Naive B cell (primary cell): Measurements from ENCODE around the gene NTSR1. TPM values are rescaled to one million over a fixed set of nuclear protein-coding genes. Genes with fewer than 3 reads are reported as not detected.

Experiments
- ATAC-seq, 2 donors: fragments of 150-1000 bp; cut with Tn5 transposase; 2 replicates each; pipeline ENCODE4 v1.10.0; 2021; ENCODE audit warnings: low read depth in 2 of 2, mild to moderate bottlenecking in 2 of 2, moderate library complexity in 2 of 2
- DNase-seq: peaks from one replicate; pipeline ENCODE4 v3.0.0; 2022
- H3K27ac Mint-ChIP-seq, 6 donors: one replicate each; pipeline ENCODE4 v1.8.0; 2020 to 2022; ENCODE audit warnings: mild to moderate bottlenecking in 6 of 6, mixed read lengths in 6 of 6, moderate library complexity in 5 of 6, inconsistent platforms in 2 of 6
- H3K27me3 Mint-ChIP-seq, 3 donors: one replicate each; pipeline ENCODE4 v1.8.0; 2021 to 2022; ENCODE audit warnings: mixed read lengths in 3 of 3, mild to moderate bottlenecking in 1 of 3
- H3K36me3 Mint-ChIP-seq, 2 donors: one replicate each; pipeline ENCODE4 v1.8.0; 2020 to 2022; ENCODE audit warnings: mixed read lengths in 2 of 2, inconsistent platforms in 1 of 2, mild to moderate bottlenecking in 1 of 2
- H3K4me1 Mint-ChIP-seq, 3 donors: one replicate each; pipeline ENCODE4 v1.8.0; 2020 to 2022; ENCODE audit warnings: mixed read lengths in 3 of 3, inconsistent platforms in 1 of 3, mild to moderate bottlenecking in 1 of 3, moderate library complexity in 1 of 3
- H3K4me3 Mint-ChIP-seq, 8 donors: one replicate each; pipeline ENCODE4 v1.8.0; 2020 to 2022; ENCODE audit warnings: mild to moderate bottlenecking in 8 of 8, mixed read lengths in 8 of 8, moderate library complexity in 8 of 8, inconsistent platforms in 2 of 8
- H3K9me3 Mint-ChIP-seq, 7 donors: one replicate each; pipeline ENCODE4 v1.8.0; 2020 to 2022; ENCODE audit warnings: mixed read lengths in 7 of 7, mild to moderate bottlenecking in 5 of 7, inconsistent platforms in 2 of 7, moderate library complexity in 1 of 7
- polyA plus RNA-seq, 6 donors: library from polyadenylated mRNA; unstranded; fragments of 300-500 nt; fragmentation: Illumina TruSeq; gene quantifications; one replicate each; pipeline ENCODE4 v1.2.3, GENCODE V29; 2021; ENCODE audit warnings: low read depth in 6 of 6

Gene NTSR1
- polyA plus RNA-seq, 6 donors from 2014 or later = not detected

DNA sequence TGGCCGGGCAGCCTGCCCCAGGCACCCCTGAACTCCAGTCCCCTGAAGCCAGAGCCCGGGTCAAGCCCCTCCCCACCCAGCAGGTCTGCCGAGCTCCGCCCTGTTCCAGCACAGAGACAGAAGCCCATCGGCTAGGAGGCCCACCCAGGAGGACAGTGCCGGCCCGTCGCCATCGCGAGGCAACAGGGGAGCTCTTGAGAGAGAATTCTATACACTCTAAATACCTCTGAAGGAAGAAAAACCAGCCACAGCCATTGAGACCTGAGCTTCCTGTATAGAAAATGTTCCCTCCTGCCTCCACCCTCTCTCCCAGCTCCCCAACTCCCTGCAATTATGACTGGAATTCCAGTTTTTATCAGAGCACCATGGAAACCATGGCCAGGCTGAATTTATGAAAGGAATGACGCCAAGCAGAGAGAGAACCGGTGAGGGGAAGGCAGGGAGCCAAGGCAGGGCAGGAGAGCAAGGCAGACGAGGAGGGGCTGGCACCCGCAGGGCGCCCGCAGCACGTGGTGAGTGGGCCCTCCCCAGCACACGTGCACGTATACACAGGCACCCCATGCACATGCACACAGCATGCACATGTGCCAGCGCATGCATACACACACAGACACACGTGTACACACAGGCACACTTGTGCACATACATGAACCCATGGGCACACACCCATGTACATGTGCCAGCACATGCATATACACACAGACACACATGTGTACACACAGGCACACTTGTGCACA, 60.1 kb downstream of the NTSR1 start:
- ATAC-seq (no peak), DNase-seq (no peak)
- Mint-ChIP-seq H3K27me3 (peaks cover 6 to 18% (median 9%) of the 10 kb centered on the region in 3 donors), H3K4me1 (peaks cover 0 to 11% (median 8%) of the 10 kb centered on the region in 3 donors), H3K4me3 (no peak overlapping the region), H3K9me3 (no peaks in the 10 kb centered on the region), H3K27ac (peak overlapping the region in 1 of 6 donors; percentile 41), H3K36me3 (no peaks in the 10 kb centered on the region)

DNA sequence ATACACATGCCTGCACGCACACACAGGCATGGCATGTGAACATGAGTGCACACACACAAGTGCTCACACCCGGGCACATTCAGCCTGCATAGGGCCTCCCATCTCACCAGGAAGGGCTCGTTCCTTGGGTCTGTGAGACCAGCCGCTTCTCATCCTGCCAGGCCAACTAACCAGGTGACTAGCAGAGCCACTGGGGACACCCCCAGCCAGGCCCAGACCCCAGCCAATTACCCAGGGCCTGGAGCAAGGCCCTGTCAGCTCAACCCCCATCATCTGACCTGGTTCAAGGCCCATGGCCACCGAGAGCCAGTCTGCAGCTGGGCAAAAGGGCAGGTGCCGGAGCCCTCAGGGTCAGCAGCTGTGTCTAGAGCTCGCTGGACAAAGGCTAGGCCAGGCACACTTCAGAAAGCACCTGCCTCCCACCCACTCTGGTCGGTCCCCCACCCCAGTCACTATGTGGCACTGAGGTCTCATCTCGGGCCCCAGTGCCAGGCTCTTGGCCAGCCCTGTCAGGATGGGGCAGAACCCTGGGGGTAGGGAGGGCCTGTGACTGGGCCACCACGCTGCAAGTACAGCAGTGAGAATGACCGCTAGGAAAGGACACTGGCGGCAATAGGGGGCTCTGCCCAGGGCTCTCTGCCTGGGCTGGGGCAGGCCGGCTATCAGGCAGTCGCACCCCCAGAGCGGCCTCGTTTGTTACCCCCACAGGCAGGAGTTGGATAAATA, 60.9 kb downstream of the NTSR1 start:
- Mint-ChIP-seq H3K4me3 (no peak overlapping the region), H3K4me1 (peaks cover 3 to 12% (median 8%) of the 10 kb centered on the region in 3 donors), H3K27me3 (peaks cover 6 to 18% (median 9%) of the 10 kb centered on the region in 3 donors), H3K27ac (no peak overlapping the region), H3K9me3 (no peaks in the 10 kb centered on the region), H3K36me3 (no peaks in the 10 kb centered on the region)
- DNase-seq (no peak), ATAC-seq (no peak)

DNA sequence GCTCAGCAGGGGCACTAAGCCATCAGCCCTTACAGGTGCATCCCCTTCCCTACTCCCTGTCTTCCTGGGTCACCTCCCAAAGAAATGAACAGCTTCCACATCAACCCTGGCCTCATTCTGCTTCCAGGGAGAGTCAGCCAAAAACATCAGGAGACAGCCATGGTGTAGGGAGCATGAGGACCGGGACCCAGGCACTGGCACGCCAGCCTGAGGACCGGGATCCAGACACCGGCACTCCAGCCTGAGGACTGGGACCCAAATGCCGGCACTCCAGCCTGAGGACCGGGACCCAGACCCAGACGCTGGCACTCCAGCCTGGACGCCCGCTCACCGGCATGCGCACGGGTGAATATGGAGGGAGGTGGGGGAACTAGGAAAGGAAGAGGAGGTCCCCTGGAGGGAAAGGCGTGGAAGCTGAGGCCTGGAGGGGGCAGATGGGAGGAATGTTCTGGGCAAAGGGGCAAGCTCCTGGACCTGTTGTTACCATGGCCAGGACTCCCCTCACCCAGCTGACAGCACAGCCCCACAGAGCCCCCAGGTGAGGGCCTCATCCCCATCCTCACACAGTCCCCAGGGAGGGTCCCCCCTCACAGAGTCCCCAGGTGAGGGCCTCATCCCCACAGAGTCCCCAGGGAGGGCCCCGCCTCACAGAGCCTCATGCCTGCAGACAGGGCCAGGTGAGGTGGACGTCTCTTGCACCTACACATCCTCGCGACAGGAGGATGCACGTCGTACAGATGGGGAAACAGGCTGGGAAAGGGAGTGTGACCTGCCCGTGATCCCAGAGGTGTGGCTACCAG, 61.7 kb downstream of the NTSR1 start:
- H3K27ac Mint-ChIP-seq = no peak overlapping the region
- peaks cover 3 to 20% (median 8%) of the 10 kb centered on the region in 3 donors for H3K4me1 Mint-ChIP-seq
- DNase-seq (no peak), ATAC-seq (no peak)
- peaks cover 2 to 12% (median 6%) of the 10 kb centered on the region in 3 donors for H3K27me3 Mint-ChIP-seq
- no peaks in the 10 kb centered on the region for H3K9me3 Mint-ChIP-seq
- no peaks in the 10 kb centered on the region for H3K36me3 Mint-ChIP-seq
- H3K4me3 Mint-ChIP-seq = no peak overlapping the region

DNA sequence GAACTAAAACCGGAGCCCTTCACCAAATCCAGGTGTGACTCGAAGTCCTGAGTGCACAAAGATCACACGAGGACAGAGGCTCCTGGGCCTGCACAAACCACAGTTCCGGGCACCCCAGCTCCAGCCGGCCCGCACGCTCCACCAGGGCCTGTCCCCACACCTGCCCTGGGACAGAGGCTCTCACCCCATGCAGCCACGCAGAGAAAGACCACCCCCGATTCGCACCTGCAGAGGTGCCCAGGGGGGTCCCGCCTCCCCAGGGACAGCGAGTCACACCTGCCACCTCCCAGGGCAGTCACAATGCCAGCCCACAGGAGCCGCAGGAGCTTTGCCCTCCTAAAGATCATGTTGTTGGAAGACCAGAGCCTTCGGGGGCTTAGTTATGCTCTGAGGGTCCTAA, 62.3 kb downstream of the NTSR1 start:
- Mint-ChIP-seq H3K27ac (no peak overlapping the region), H3K4me1 (peaks cover 7 to 26% (median 12%) of the 10 kb centered on the region in 3 donors), H3K36me3 (no peaks in the 10 kb centered on the region), H3K4me3 (no peak overlapping the region), H3K27me3 (peaks cover 0 to 11% (median 6%) of the 10 kb centered on the region in 3 donors), H3K9me3 (no peaks in the 10 kb centered on the region)
- DNase-seq (no peak), ATAC-seq (no peak)

DNA sequence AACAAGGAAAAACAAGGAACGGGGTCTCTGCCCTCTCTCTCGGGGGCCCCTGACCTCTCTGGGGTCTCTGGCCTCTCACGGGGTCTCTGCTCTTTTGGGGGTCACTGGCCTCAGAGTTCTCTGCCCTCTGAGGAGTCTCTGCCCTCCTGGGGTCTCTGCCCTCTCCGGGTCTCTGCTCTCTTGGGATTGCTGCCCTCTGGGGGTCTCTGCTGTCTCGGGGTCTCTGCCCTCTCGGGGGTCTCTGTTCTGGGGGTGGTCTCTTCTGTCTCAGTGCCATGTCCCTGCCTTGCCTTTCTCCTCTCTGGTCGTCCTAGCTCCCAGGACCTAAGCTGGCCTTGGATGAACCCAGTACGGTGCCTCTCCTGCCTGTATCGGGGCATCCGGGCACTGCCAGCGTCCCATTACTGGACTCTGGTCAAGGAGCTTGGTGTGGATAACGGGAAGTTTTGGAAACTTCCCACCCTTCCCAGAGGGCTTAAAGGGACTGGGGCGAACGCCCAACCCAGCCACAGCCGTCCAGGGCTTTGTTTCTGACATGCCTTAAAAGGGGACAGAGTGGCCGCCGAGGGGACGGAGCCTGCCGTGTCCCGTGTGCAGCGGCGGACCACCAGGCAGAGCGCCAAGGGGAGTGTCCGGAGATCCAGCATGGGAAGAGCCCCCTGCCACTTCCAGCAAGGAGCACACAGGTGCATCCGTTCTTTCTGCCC, 62.9 kb downstream of the NTSR1 start:
- H3K27ac Mint-ChIP-seq = no peak overlapping the region
- no peaks in the 10 kb centered on the region for H3K9me3 Mint-ChIP-seq
- no peaks in the 10 kb centered on the region for H3K36me3 Mint-ChIP-seq
- H3K4me1 Mint-ChIP-seq = peaks cover 13 to 32% (median 16%) of the 10 kb centered on the region in 3 donors
- no peak for ATAC-seq
- no peak for DNase-seq
- H3K4me3 Mint-ChIP-seq = no peak overlapping the region
- peaks cover 0 to 11% (median 6%) of the 10 kb centered on the region in 3 donors for H3K27me3 Mint-ChIP-seq

DNA sequence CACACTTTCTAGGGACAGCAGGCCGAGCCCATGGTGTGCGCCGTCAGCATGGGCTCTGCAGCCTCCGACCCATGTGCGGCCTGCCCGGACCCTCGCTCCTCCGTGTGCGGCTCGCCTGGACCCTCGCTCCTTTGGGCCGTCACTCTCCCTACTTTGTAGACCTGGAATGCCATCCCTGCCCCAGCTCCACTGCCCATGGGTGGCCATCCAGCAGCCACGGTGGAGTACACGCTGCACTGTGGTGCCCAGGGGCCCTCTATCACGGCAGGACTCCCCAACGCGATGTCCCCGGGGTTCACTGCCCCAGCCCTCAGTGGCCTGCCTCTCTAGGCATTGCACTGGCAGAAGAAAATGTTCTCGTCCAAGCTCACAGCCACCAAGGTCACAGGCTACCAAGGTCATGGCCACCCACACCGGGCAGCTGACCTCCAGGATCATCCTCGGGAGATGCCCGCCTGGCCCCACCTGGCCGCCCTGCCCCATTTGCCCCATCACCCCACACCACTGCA, 63.5 kb downstream of the NTSR1 start:
- ATAC-seq (no peak), DNase-seq (no peak)
- H3K27ac Mint-ChIP-seq = no peak overlapping the region
- no peak overlapping the region for H3K4me3 Mint-ChIP-seq
- peaks cover 0 to 11% (median 6%) of the 10 kb centered on the region in 3 donors for H3K27me3 Mint-ChIP-seq
- H3K4me1 Mint-ChIP-seq = peaks cover 19 to 36% (median 20%) of the 10 kb centered on the region in 3 donors
- H3K36me3 Mint-ChIP-seq = no peaks in the 10 kb centered on the region
- H3K9me3 Mint-ChIP-seq = peaks cover 0 to 3% (median 3%) of the 10 kb centered on the region in 7 donors

DNA sequence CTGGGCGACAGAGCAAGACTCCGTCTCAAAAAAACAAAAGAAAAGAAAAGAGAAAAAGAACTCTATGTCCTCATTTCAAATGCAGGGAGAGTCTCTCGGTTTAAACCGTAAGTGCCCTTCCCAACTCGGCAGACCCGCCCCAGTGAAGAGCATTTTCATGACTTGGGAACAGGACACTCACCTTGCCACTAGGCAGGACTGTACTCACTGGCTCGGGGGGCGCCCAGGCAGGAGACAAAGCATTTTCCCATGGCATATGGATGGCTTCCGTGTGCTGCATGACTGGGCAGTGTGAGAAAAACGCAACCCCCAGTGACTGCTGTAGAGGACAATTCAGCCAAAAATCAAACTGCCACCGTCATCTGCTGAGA, 64.0 kb downstream of the NTSR1 start:
- ATAC-seq (no peak), DNase-seq (no peak)
- H3K4me3 Mint-ChIP-seq = no peak overlapping the region
- H3K27me3 Mint-ChIP-seq = peaks cover 0 to 11% (median 6%) of the 10 kb centered on the region in 3 donors
- no peaks in the 10 kb centered on the region for H3K36me3 Mint-ChIP-seq
- H3K9me3 Mint-ChIP-seq = peaks cover 0 to 4% (median 3%) of the 10 kb centered on the region in 7 donors
- no peak overlapping the region for H3K27ac Mint-ChIP-seq
- H3K4me1 Mint-ChIP-seq = peaks cover 18 to 36% (median 21%) of the 10 kb centered on the region in 3 donors

DNA sequence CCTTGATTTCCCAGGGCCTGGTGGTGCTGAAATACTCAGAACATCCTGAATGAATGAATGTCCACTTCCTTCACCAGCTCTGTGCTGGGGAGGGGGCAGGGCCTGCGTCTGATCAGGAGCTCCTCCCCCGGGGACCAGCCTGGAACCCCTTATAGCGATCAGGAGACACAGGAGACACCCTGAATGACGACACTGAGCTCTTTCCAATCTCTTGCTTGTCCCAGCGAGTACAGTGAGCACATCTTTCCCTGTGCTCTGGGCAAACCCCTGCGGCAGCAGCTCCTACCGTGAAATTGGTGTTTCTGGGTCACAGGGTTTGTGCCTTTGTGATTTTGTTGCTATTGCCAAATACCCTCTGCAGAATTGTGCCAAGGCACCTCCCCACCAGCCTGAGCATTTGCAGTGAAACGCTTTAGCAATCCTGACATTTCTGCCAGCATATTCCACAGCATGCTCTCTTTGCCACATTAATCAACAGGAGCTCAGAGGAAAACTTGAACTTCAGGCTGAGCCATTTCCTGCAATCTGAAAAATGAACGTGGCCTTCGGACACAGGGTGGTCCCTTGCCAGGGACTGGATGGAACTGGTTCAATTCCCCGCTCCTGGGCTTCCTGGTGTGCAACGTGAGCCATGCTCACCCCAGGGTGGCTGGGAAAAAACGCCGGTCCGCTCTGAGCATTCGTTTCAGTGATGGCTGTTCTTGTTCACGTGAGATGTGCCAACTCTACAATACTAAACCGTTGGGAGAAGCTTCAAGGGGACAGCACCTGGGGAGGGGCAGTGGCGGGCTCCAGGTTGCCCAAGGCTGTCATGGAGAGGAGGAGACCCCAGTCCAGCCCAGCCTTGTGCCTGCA, 64.6 kb downstream of the NTSR1 start:
- Mint-ChIP-seq H3K4me1 (peaks cover 16 to 33% (median 22%) of the 10 kb centered on the region in 3 donors), H3K27me3 (peaks cover 0 to 8% (median 6%) of the 10 kb centered on the region in 3 donors), H3K27ac (no peak overlapping the region), H3K9me3 (peaks cover 0 to 4% (median 3%) of the 10 kb centered on the region in 7 donors), H3K4me3 (no peak overlapping the region), H3K36me3 (no peaks in the 10 kb centered on the region)
- DNase-seq = no peak
- no peak for ATAC-seq

DNA sequence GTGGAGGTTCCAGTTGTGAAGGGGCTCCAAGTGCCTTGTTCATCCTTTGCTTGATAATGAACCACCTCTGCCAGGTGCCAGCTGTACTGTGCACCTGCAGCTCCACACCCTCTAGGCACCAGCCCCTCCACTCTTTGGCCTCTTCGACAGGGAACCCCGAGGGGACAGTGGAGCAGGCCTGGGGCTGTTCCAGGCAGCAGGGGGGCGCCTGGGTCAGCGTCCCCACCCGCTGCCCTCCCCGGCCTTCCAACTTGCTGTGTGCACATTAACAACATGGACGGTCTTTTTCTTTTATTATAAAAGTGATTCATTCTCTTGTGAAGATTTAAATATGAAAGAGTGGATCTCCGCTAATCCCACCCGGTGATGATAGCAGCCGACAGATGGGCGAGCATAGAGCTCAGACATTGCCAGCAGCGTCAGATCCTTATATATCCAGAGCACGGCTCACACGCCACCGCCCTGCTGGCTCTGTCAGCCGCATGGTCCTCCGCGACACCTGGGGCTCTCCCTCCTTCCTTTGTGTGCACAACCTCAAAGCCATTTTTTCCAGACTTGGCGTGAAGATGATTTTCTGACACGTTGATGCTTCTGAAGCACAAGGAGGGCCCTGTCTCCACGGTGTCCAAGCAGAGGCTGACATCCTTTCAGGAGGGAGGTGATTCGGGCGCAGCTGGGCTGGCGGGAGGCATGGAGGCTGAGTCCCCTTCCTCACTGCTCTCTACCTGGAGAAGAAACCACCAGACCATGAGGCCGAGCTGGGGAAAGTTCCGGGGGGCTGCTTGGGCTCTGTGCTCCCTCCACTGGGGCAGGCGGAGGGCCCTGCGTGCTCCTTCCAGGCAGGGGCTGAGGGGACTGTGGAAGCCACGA, 65.4 kb downstream of the NTSR1 start:
- Mint-ChIP-seq H3K36me3 (no peaks in the 10 kb centered on the region), H3K27ac (peak overlapping the region in 1 of 6 donors; percentile 24), H3K27me3 (peaks cover 0 to 6% (median 3%) of the 10 kb centered on the region in 3 donors), H3K4me3 (peak overlapping the region in 1 of 8 donors; percentile 44), H3K4me1 (peaks cover 15 to 30% (median 26%) of the 10 kb centered on the region in 3 donors), H3K9me3 (peaks cover 0 to 4% (median 3%) of the 10 kb centered on the region in 7 donors)
- no peak for DNase-seq
- no peak for ATAC-seq

DNA sequence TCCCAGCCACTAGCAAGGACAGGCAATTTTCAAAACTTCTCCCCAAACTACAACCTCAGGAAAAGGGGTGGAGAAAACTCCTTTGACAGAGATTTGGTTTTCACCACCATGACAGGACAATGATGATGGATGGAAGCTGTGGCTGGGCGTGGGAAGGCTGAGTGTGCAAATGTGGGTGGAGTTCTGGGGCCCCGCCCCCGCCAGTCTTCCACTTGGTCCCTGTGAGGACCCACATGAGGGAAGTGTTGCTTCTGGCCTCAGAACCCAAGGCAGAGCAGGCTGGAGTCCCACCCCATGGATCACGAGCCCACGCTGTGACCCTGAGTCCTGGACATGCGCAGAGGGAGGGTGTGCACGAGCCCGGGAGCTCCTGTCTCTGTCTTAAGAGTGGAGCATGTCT, 66.1 kb downstream of the NTSR1 start:
- Mint-ChIP-seq H3K36me3 (no peaks in the 10 kb centered on the region), H3K4me1 (peaks cover 15 to 30% (median 26%) of the 10 kb centered on the region in 3 donors), H3K27me3 (peaks cover 0 to 6% (median 0%) of the 10 kb centered on the region in 3 donors), H3K4me3 (peak overlapping the region in 3 of 8 donors; percentile 35 to 44 (median 36)), H3K9me3 (peaks cover 0 to 4% (median 3%) of the 10 kb centered on the region in 7 donors), H3K27ac (no peak overlapping the region)
- ATAC-seq (no peak), DNase-seq (no peak)

DNA sequence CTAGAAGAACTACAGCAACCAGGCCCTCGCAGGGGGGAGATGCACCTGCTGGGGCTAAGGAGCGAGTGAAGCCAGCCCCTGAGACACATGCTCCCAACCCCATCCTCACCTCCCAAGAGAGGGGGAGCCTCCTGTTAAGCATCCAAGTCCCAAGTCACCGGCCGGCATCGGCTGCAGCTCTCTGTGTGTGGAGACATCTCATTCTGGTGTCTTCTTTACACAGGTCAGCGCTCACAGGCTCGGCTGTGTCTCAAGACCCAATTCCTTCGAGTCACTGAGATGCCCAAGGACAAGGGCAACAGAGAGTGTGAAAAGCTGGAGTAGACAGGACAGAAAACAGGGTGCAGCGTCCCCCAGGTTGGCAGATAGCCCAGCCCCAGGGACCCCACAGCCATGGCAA, 66.6 kb downstream of the NTSR1 start:
- Mint-ChIP-seq H3K27me3 (peaks cover 0 to 6% (median 0%) of the 10 kb centered on the region in 3 donors), H3K27ac (no peak overlapping the region), H3K36me3 (no peaks in the 10 kb centered on the region), H3K4me3 (peak overlapping the region in 2 of 8 donors; percentile 62 to 77), H3K4me1 (peaks cover 15 to 30% (median 26%) of the 10 kb centered on the region in 3 donors), H3K9me3 (peaks cover 0 to 4% (median 3%) of the 10 kb centered on the region in 7 donors)
- no peak for ATAC-seq
- no peak for DNase-seq
